Caki2 (cell line): ENCODE measurements around the gene PNO1. TPM values are rescaled to one million over a fixed set of nuclear protein-coding genes. Genes with fewer than 3 reads are reported as not detected.
"Not testable (repeated sequence)": the region's sequence is repeated elsewhere in the genome, so short reads cannot be mapped to it uniquely, and the experiment has no call there.

Experiments used
- DNase-seq: peaks from one replicate; pipeline ENCODE4 v3.0.0-alpha.2; 2015; ENCODE audit warnings: low read depth
- in situ Hi-C: cut with HindIII; loops from 2 replicates; pipeline ENCODE4 v1.10.0; 2016; ENCODE audit warnings: low sequenced_read_pairs, low pct_unique_long_range_greater_than_20kb, mixed read lengths
- total RNA-seq: library from RNA; depleted of rRNA; stranded (reverse); fragments of >200 nt; shearing (Covaris generic); gene quantifications from 2 replicates; pipeline ENCODE4 v1.2.3, GENCODE V29; 2014; ENCODE audit warnings: low replicate concordance; rRNA removed

The PNO1 gene
- total RNA-seq = 29.2 and 30.9 TPM in 2 replicates

- peak; percentile 95 for DNase-seq
- in situ Hi-C loops = no loop called here
Measured at GRCh38 chr2:68157402-68158133, at the start of gene PNO1. Gene PNO1, plus strand, starts transcription at chr2:68157888. Its CDS starts 47 bp downstream, at chr2:68157935.

GRCh38 chr2:68108120-68108519, 49.6 kb upstream of the PNO1 start:
- in situ Hi-C loops = no loop called here
- no peak for DNase-seq

GRCh38 chr2:68110102-68110501, 47.6 kb upstream of the PNO1 start:
- in situ Hi-C loops = no loop called here
- peak; percentile 19 for DNase-seq

- no peak for DNase-seq
- in situ Hi-C loops = no loop called here
Measured at GRCh38 chr2:68115965-68116364, 41.7 kb upstream of the PNO1 start.

- in situ Hi-C loops, DNase-seq: not testable (repeated sequence)
Measured at GRCh38 chr2:68117922-68118321, 39.8 kb upstream of the PNO1 start.

GRCh38 chr2:68118816-68119215, 38.9 kb upstream of the PNO1 start:
- in situ Hi-C loops = no loop called here
- no peak for DNase-seq

GRCh38 chr2:68119504-68119903, 38.2 kb upstream of the PNO1 start:
- no peak for DNase-seq
- in situ Hi-C loops = no loop called here

- in situ Hi-C loops = no loop called here
- peak; percentile 57 for DNase-seq
Measured at GRCh38 chr2:68121873-68122679, 35.6 kb upstream of the PNO1 start.

GRCh38 chr2:68122680-68122964, 35.1 kb upstream of the PNO1 start:
- DNase-seq = no peak
- in situ Hi-C loops = no loop called here

GRCh38 chr2:68124321-68124720, 33.4 kb upstream of the PNO1 start:
- in situ Hi-C loops = no loop called here
- no peak for DNase-seq

- no peak for DNase-seq
- in situ Hi-C loops = no loop called here
Measured at GRCh38 chr2:68125821-68126220, 31.9 kb upstream of the PNO1 start.

- in situ Hi-C loops = no loop called here
- no peak for DNase-seq
Measured at GRCh38 chr2:68126561-68126960, 31.1 kb upstream of the PNO1 start.

- in situ Hi-C loops = no loop called here
- DNase-seq = no peak
Measured at GRCh38 chr2:68127358-68128242, 30.1 kb upstream of the PNO1 start.

GRCh38 chr2:68134120-68134519, 23.6 kb upstream of the PNO1 start:
- in situ Hi-C loops = no loop called here
- DNase-seq = no peak

GRCh38 chr2:68134554-68134953, 23.1 kb upstream of the PNO1 start:
- no peak for DNase-seq
- in situ Hi-C loops = no loop called here

GRCh38 chr2:68135448-68136320, 22.0 kb upstream of the PNO1 start:
- in situ Hi-C loops = no loop called here
- DNase-seq = no peak

GRCh38 chr2:68141875-68142274, 15.8 kb upstream of the PNO1 start:
- DNase-seq = no peak
- in situ Hi-C loops = no loop called here

- in situ Hi-C loops = no loop called here
- DNase-seq = no peak
Measured at GRCh38 chr2:68151037-68151436, 6.7 kb upstream of the PNO1 start.
